ENCODE measurements around the gene RELN. TPM values are rescaled to one million over a fixed set of nuclear protein-coding genes. Genes with fewer than 3 reads are reported as not detected.

The RELN gene
- total and polyA plus RNA-seq, 2 donors from 2014 or later, result 0.95 to 5.4 TPM

DNA sequence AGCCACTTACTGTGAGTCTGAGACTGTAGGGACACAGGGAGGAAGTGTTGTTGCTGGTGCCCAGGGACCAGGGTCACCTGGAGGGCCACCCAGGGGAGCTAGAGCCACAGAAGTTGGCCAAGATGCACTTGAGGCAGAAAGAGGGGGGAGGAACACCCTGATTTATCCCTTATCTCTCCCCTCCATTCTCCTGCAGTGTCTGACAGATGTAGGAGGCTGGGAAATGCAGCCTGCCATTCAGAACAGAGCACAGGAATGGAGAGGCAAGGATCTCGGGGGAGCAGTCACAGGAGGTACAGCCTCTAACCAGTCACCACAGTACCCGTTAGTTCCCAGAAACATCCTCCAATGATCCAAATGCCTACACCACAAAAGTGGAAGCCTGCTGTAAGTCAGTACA, 425.0 kb downstream of the RELN start:
- intact Hi-C loops (cut with DNase I), result no loop called here
- Histone ChIP-seq H3K36me3 (ENCODE audit: control insufficient read depth in 2 of 3, insufficient read depth in 3 of 3, low read length in 3 of 3) (no peaks in the 10 kb centered on the region), H3K27ac (ENCODE audit: low read depth in 2 of 2, low read length in 2 of 2) (no peak overlapping the region), H3K9me3 (ENCODE audit: control insufficient read depth in 2 of 3, insufficient read depth in 1 of 3, low read length in 3 of 3) (no peaks in the 10 kb centered on the region), H3K27me3 (ENCODE audit: control insufficient read depth, insufficient read depth, low read length) (no peaks in the 10 kb centered on the region), H3K4me1 (ENCODE audit: control insufficient read depth in 2 of 3, insufficient read depth in 2 of 3, low read depth in 1 of 3, low read length in 3 of 3) (no peaks in the 10 kb centered on the region), H3K9ac (ENCODE audit: low read length in 3 of 3) (no peak overlapping the region), H3K4me3 (ENCODE audit: low read length in 3 of 3) (no peak overlapping the region)
- DNase-seq (no peak), FAIRE-seq (no peak)
- TF ChIP-seq, protein P1, sequence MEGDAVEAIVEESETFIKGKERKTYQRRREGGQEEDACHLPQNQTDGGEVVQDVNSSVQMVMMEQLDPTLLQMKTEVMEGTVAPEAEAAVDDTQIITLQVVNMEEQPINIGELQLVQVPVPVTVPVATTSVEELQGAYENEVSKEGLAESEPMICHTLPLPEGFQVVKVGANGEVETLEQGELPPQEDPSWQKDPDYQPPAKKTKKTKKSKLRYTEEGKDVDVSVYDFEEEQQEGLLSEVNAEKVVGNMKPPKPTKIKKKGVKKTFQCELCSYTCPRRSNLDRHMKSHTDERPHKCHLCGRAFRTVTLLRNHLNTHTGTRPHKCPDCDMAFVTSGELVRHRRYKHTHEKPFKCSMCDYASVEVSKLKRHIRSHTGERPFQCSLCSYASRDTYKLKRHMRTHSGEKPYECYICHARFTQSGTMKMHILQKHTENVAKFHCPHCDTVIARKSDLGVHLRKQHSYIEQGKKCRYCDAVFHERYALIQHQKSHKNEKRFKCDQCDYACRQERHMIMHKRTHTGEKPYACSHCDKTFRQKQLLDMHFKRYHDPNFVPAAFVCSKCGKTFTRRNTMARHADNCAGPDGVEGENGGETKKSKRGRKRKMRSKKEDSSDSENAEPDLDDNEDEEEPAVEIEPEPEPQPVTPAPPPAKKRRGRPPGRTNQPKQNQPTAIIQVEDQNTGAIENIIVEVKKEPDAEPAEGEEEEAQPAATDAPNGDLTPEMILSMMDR (IDR thresholded peaks at IDR 0.05; ENCODE audit: borderline replicate concordance, extremely low read depth, insufficient read depth), result no peak

DNA sequence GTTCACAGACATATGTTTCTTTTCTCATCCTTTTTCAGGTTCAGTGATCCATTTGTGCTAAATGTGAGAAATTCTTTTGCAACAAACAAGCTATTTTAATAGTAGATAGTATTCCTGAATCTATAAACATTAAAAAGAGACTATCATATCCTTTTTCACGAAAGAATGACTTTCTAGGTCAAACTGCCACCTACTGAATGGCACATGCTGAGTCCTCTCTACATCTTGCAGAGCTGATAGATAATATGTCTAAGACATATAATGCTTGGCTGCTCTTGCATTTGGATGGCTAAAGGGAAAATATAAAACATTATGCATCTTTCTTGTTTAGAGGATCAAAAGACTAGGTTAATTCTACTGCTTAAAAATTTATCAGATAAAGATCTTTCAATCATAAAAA, 429.3 kb downstream of the RELN start:
- Histone ChIP-seq H3K4me3 (ENCODE audit: low read length in 3 of 3) (no peak overlapping the region), H3K36me3 (ENCODE audit: control insufficient read depth in 2 of 3, insufficient read depth in 3 of 3, low read length in 3 of 3) (no peaks in the 10 kb centered on the region), H3K4me1 (ENCODE audit: control insufficient read depth in 2 of 3, insufficient read depth in 2 of 3, low read depth in 1 of 3, low read length in 3 of 3) (no peaks in the 10 kb centered on the region), H3K27me3 (ENCODE audit: control insufficient read depth, insufficient read depth, low read length) (no peaks in the 10 kb centered on the region), H3K9me3 (ENCODE audit: control insufficient read depth in 2 of 3, insufficient read depth in 1 of 3, low read length in 3 of 3) (no peaks in the 10 kb centered on the region), H3K9ac (ENCODE audit: low read length in 3 of 3) (no peak overlapping the region), H3K27ac (ENCODE audit: low read depth in 2 of 2, low read length in 2 of 2) (no peak overlapping the region)
- FAIRE-seq (no peak), DNase-seq (no peak)
- intact Hi-C loops (cut with DNase I), result no loop called here
- TF ChIP-seq, protein P1 (IDR thresholded peaks at IDR 0.05; ENCODE audit: borderline replicate concordance, extremely low read depth, insufficient read depth), result no peak

DNA sequence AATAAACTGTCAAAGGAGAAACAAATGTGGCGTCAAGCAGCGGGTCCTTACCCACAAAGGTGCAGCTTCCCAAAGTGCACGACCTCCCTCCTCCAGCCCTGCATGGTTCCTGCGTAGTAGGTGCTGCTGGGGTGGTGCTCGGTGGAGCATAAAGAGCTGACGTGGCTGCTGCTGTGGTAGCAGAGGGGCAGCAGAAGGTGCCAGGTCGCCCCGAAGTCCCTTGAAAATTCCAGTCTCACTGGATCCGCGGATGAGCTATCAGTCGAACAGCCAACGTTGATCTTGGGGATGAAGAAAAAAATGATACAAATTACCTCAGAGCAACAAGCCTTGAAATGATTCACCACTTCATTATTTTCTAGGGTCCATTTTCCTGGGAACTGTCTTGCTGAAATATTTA, 438.4 kb downstream of the RELN start:
- no peak overlapping the region for H3K27ac ChIP-seq (ENCODE audit: low read depth in 2 of 2, low read length in 2 of 2)
- no peaks in the 10 kb centered on the region for H3K36me3 ChIP-seq (ENCODE audit: control insufficient read depth in 2 of 3, insufficient read depth in 3 of 3, low read length in 3 of 3)
- H3K4me1 ChIP-seq (ENCODE audit: control insufficient read depth in 2 of 3, insufficient read depth in 2 of 3, low read depth in 1 of 3, low read length in 3 of 3), result no peaks in the 10 kb centered on the region
- no peaks in the 10 kb centered on the region for H3K27me3 ChIP-seq (ENCODE audit: control insufficient read depth, insufficient read depth, low read length)
- no peak for DNase-seq
- H3K4me3 ChIP-seq (ENCODE audit: low read length in 3 of 3), result no peak overlapping the region
- TF ChIP-seq, protein P1 (IDR thresholded peaks at IDR 0.05; ENCODE audit: borderline replicate concordance, extremely low read depth, insufficient read depth), result no peak
- FAIRE-seq, result no peak
- H3K9ac ChIP-seq (ENCODE audit: low read length in 3 of 3), result no peak overlapping the region
- intact Hi-C loops (cut with DNase I), result no loop called here
- no peaks in the 10 kb centered on the region for H3K9me3 ChIP-seq (ENCODE audit: control insufficient read depth in 2 of 3, insufficient read depth in 1 of 3, low read length in 3 of 3)

DNA sequence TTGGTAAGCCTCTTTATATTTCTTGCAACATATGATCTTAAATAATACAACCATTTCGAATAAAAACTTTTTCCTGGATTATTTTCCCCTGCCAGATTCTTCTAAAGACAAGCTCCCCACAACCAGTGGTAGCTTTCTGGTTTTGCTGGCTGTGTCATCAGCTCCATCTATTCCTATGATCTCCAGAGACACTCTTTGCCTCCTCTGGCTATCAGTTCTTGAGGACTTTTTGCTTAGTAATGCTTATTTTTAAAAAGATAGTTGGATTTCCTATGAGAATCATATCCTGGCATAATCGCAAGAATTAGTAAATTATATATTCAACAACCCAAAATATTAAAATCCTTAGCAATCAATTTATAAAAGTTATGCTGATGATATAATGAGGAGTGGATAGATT, 439.7 kb downstream of the RELN start:
- no peaks in the 10 kb centered on the region for H3K9me3 ChIP-seq (ENCODE audit: control insufficient read depth in 2 of 3, insufficient read depth in 1 of 3, low read length in 3 of 3)
- intact Hi-C loops (cut with DNase I), result no loop called here
- no peaks in the 10 kb centered on the region for H3K4me1 ChIP-seq (ENCODE audit: control insufficient read depth in 2 of 3, insufficient read depth in 2 of 3, low read depth in 1 of 3, low read length in 3 of 3)
- no peaks in the 10 kb centered on the region for H3K36me3 ChIP-seq (ENCODE audit: control insufficient read depth in 2 of 3, insufficient read depth in 3 of 3, low read length in 3 of 3)
- TF ChIP-seq, protein P1 (IDR thresholded peaks at IDR 0.05; ENCODE audit: borderline replicate concordance, extremely low read depth, insufficient read depth), result no peak
- FAIRE-seq (no peak), DNase-seq (no peak)
- H3K4me3 ChIP-seq (ENCODE audit: low read length in 3 of 3), result no peak overlapping the region
- no peak overlapping the region for H3K9ac ChIP-seq (ENCODE audit: low read length in 3 of 3)
- no peaks in the 10 kb centered on the region for H3K27me3 ChIP-seq (ENCODE audit: control insufficient read depth, insufficient read depth, low read length)
- H3K27ac ChIP-seq (ENCODE audit: low read depth in 2 of 2, low read length in 2 of 2), result no peak overlapping the region
